H9 (cell line): ENCODE data around the gene ZNF844. TPM values are rescaled to one million over a fixed set of nuclear protein-coding genes. Genes with fewer than 3 reads are reported as not detected.

ENCODE experiments used
- DNase-seq: peaks from one replicate; pipeline ENCODE4 v3.0.0-alpha.2; 2017
- H2AFZ ChIP-seq: one replicate; pipeline ENCODE4 v1.6.1; 2013; ENCODE audit warnings: mild to moderate bottlenecking, low read length, control low read depth, moderate library complexity
- H2AK5ac ChIP-seq: 2 replicates; pipeline ENCODE4 v1.6.1; 2013; ENCODE audit warnings: low read length, control low read depth, mixed read lengths; ENCODE audit not compliant: insufficient read length
- H2BK120ac ChIP-seq: one replicate; pipeline ENCODE4 v1.6.1; 2013; ENCODE audit warnings: low read depth, mild to moderate bottlenecking, low read length, control low read depth, inconsistent platforms; ENCODE audit not compliant: poor library complexity, severe bottlenecking
- H2BK12ac ChIP-seq: 2 replicates; pipeline ENCODE4 v1.6.1; 2013; ENCODE audit warnings: low read length, control low read depth, mixed read lengths, low read depth; ENCODE audit not compliant: insufficient read length
- H2BK15ac ChIP-seq: 2 replicates; pipeline ENCODE4 v1.6.1; 2013; ENCODE audit warnings: low read depth, low read length, control low read depth
- H2BK20ac ChIP-seq: one replicate; pipeline ENCODE4 v1.6.1; 2013; ENCODE audit warnings: low read depth, mild to moderate bottlenecking, low read length, control low read depth, inconsistent platforms; ENCODE audit not compliant: poor library complexity, severe bottlenecking
- H2BK5ac ChIP-seq: 2 replicates; pipeline ENCODE4 v1.6.1; 2013; ENCODE audit warnings: low read length, control low read depth, mixed read lengths; ENCODE audit not compliant: insufficient read length
- H3K14ac ChIP-seq: 2 replicates; pipeline ENCODE4 v1.6.1; 2013; ENCODE audit warnings: low read length, control low read depth; ENCODE audit not compliant: insufficient read depth
- H3K18ac ChIP-seq: 2 replicates; pipeline ENCODE4 v1.6.1; 2013; ENCODE audit warnings: low read depth, mild to moderate bottlenecking, mixed read lengths, low read length, control low read depth; ENCODE audit not compliant: insufficient read length
- H3K23ac ChIP-seq: 2 replicates; pipeline ENCODE4 v1.6.1; 2013; ENCODE audit warnings: low read length, control low read depth, mixed read lengths, low read depth; ENCODE audit not compliant: insufficient read length
- H3K23me2 ChIP-seq: 2 replicates; pipeline ENCODE4 v1.6.1; 2013; ENCODE audit warnings: low read depth, mild to moderate bottlenecking, mixed read lengths, low read length, control low read depth; ENCODE audit not compliant: insufficient read length, poor library complexity, severe bottlenecking
- H3K27ac ChIP-seq: 2 replicates; pipeline ENCODE4 v1.5.1; 2013; ENCODE audit warnings: low read length, control low read depth, mixed read lengths, low read depth; ENCODE audit not compliant: insufficient read length
- H3K27me3 ChIP-seq: 2 replicates; pipeline ENCODE4 v1.6.1; 2013; ENCODE audit warnings: low read length, control low read depth, inconsistent platforms; ENCODE audit not compliant: insufficient read depth
- H3K4ac ChIP-seq: 2 replicates; pipeline ENCODE4 v1.6.1; 2013; ENCODE audit warnings: low read depth, mild to moderate bottlenecking, control low read depth, inconsistent platforms, low read length, moderate library complexity
- H3K4me1 ChIP-seq: 2 replicates; pipeline ENCODE4 v1.6.1; 2013; ENCODE audit warnings: low read length, control low read depth, inconsistent platforms; ENCODE audit not compliant: insufficient read depth
- H3K4me2 ChIP-seq: 2 replicates; pipeline ENCODE4 v1.6.1; 2013; ENCODE audit warnings: low read length, control low read depth, mixed read lengths; ENCODE audit not compliant: insufficient read length, insufficient read depth
- H3K56ac ChIP-seq: 2 replicates; pipeline ENCODE4 v1.6.1; 2013; ENCODE audit warnings: low read depth, mild to moderate bottlenecking, mixed read lengths, low read length, control low read depth; ENCODE audit not compliant: insufficient read length
- H3K79me1 ChIP-seq: 2 replicates; pipeline ENCODE4 v1.6.1; 2013; ENCODE audit warnings: low read depth, mild to moderate bottlenecking, moderate library complexity, low read length, control low read depth, inconsistent platforms; ENCODE audit not compliant: insufficient read depth, poor library complexity, severe bottlenecking
- H3K79me2 ChIP-seq: 2 replicates; pipeline ENCODE4 v1.6.1; 2013; ENCODE audit warnings: low read length, control low read depth, inconsistent platforms; ENCODE audit not compliant: insufficient read depth
- H3K9ac ChIP-seq: 2 replicates; pipeline ENCODE4 v1.6.1; 2013; ENCODE audit warnings: low read length, control low read depth, mixed read lengths; ENCODE audit not compliant: insufficient read length; ENCODE audit errors: extremely low read depth
- H3K9me3 ChIP-seq: one replicate; pipeline ENCODE4 v1.6.1; 2013; ENCODE audit warnings: low read depth, low read length, inconsistent platforms; ENCODE audit not compliant: control insufficient read depth
- H3T11ph ChIP-seq: one replicate; pipeline ENCODE4 v1.6.1; 2013; ENCODE audit warnings: mild to moderate bottlenecking, low read length, control low read depth, inconsistent platforms
- H4K20me1 ChIP-seq: one replicate; pipeline ENCODE4 v1.6.1; 2013; ENCODE audit not compliant: control insufficient read depth, insufficient read length, insufficient read depth
- H4K5ac ChIP-seq: 2 replicates; pipeline ENCODE4 v1.6.1; 2013; ENCODE audit warnings: low read depth, mild to moderate bottlenecking, mixed read lengths, low read length, control low read depth; ENCODE audit not compliant: insufficient read length
- H4K8ac ChIP-seq: replicated peaks from 2 replicates; pipeline ENCODE4 v1.6.1; 2013; ENCODE audit warnings: low read length, control low read depth, mixed read lengths, low read depth; ENCODE audit not compliant: insufficient read length
- H4K91ac ChIP-seq: 2 replicates; pipeline ENCODE4 v1.6.1; 2013; ENCODE audit warnings: low read depth, mild to moderate bottlenecking, moderate library complexity, mixed read lengths, low read length, control low read depth; ENCODE audit not compliant: insufficient read length
- H3K27ac Mint-ChIP-seq, 3 experiments: 2 replicates in 2 of 3; 3 replicates in 1 of 3; pipeline ENCODE4 v1.8.0; 2020 to 2021; ENCODE audit warnings: mixed read lengths in 3 of 3, mild to moderate bottlenecking in 1 of 3, moderate library complexity in 1 of 3
- H3K27me3 Mint-ChIP-seq: 2 replicates; pipeline ENCODE4 v1.8.0; 2021; ENCODE audit warnings: low read depth, mild to moderate bottlenecking, moderate library complexity, mixed read lengths
- H3K36me3 Mint-ChIP-seq, 3 experiments: 2 replicates in 2 of 3; 3 replicates in 1 of 3; pipeline ENCODE4 v1.8.0; 2020 to 2021; ENCODE audit warnings: low read depth in 3 of 3, mixed read lengths in 3 of 3; ENCODE audit not compliant: insufficient read depth in 1 of 3
- H3K4me1 Mint-ChIP-seq, 2 experiments: 2 replicates each; pipeline ENCODE4 v1.8.0; 2020; ENCODE audit warnings: mixed read lengths in 2 of 2
- H3K4me3 Mint-ChIP-seq, 2 experiments: 2 replicates in 1 of 2; 3 replicates in 1 of 2; pipeline ENCODE4 v1.8.0; 2020 to 2021; ENCODE audit warnings: mild to moderate bottlenecking in 2 of 2, mixed read lengths in 2 of 2, moderate library complexity in 1 of 2
- H3K9me3 Mint-ChIP-seq, 2 experiments: 2 replicates in 1 of 2; 3 replicates in 1 of 2; pipeline ENCODE4 v1.8.0; 2020; ENCODE audit warnings: mild to moderate bottlenecking in 2 of 2, mixed read lengths in 2 of 2, moderate library complexity in 1 of 2
- CTCF ChIP-seq: fragments of 200-600 bp; sonication (generic); conservative IDR thresholded peaks from 3 replicates; pipeline ENCODE4 v1.8.0; 2021; ENCODE audit warnings: antibody characterized with exemption, mild to moderate bottlenecking
- WGBS: extraction: QIAGEN DNeasy Blood & Tissue Kit; methylation state at CpG from one replicate; pipeline ENCODE4 v1.1.7; 2013; ENCODE audit warnings: missing lambda C conversion rate, low lambda C conversion rate, mixed read lengths; ENCODE audit not compliant: insufficient read length; ENCODE audit errors: extremely low coverage; 5-methylcytosine and 5-hydroxymethylcytosine counted together
- total RNA-seq: library from RNA; stranded (reverse); gene quantifications from 2 replicates; pipeline ENCODE4 v1.2.1, GENCODE V29; 2021

Gene ZNF844
- total RNA-seq, 1 experiment from 2014 or later, result 10.0 TPM

GRCh38 chr19:12092956-12093355, 28.4 kb downstream of the ZNF844 start:
- Mint-ChIP-seq H3K36me3 (peaks cover 39 to 44% (median 39%) of the 10 kb centered on the region in 3 experiments), H3K9me3 (peaks cover 23 to 36% of the 10 kb centered on the region in 2 experiments)
- WGBS, result no CpG with 5 or more reads among the region's 10 CpGs

More at GRCh38 chr19:12092956-12093355, 28.4 kb downstream of the ZNF844 start:
- Histone ChIP-seq H4K8ac (no peak overlapping the region), H3K18ac (no peak overlapping the region), H4K20me1 (no peaks in the 10 kb centered on the region), H3K79me1 (peaks cover 5% of the 10 kb centered on the region), H3K79me2 (peaks cover 4% of the 10 kb centered on the region; the same call in 1 of the 2 replicates), H3K23ac (no peak overlapping the region), H3K14ac (no peak overlapping the region), H2BK20ac (no peak overlapping the region), H3K9me3 (no peaks in the 10 kb centered on the region), H4K91ac (no peak overlapping the region), H2BK15ac (no peak overlapping the region), H4K5ac (no peak overlapping the region), H3K27ac (no peak overlapping the region), H3T11ph (no peak overlapping the region), H3K4me2 (peak overlapping the region; percentile 83), H2BK5ac (no peak overlapping the region), H3K23me2 (peaks cover 4% of the 10 kb centered on the region), H2BK120ac (no peak overlapping the region), H3K56ac (no peak overlapping the region), H3K4me1 (no peaks in the 10 kb centered on the region), H2BK12ac (no peak overlapping the region), H3K4ac (no peak overlapping the region; the same call in 1 of the 2 replicates), H3K9ac (peak overlapping the region; percentile 98), H2AK5ac (no peak overlapping the region), H2AFZ (no peak overlapping the region), H3K27me3 (no peaks in the 10 kb centered on the region)
- DNase-seq, result no peak
- peak overlapping the region in 1 of 3 experiments; percentile 83; a peak in 4 of 7 replicates for H3K27ac Mint-ChIP-seq
- no peak for TF ChIP-seq CTCF
- H3K4me3 Mint-ChIP-seq, result peak overlapping the region; percentile 88 to 94
- H3K4me1 Mint-ChIP-seq, result peaks cover 12 to 19% of the 10 kb centered on the region in 2 experiments
- H3K27me3 Mint-ChIP-seq, result no peaks in the 10 kb centered on the region
